ENCODE results near the gene MIEF1.

GRCh38 chr22:39469681-39470450 lies 32.2 kb upstream of the MIEF1 start:
- TF ChIP-seq POLR2AphosphoS5 (IDR thresholded peaks at IDR 0.05; ENCODE audit: low read depth, low read length), result no peak
- no peak for TF ChIP-seq POLR2A (IDR thresholded peaks at IDR 0.05; ENCODE audit: low read depth, low read length)

Measured in GM12892 (cell line).